ENCODE results near the gene WDFY1.

- TF ChIP-seq CTCF (IDR thresholded peaks at IDR 0.05; ENCODE audit: borderline replicate concordance, extremely low read depth, low read length, poor library complexity, severe bottlenecking) (no peak), EZH2 (IDR thresholded peaks at IDR 0.05; ENCODE audit: borderline replicate concordance, low read depth, low read length, severe bottlenecking) (no peak)
These were observed 26.4 kb downstream of the WDFY1 start for GRCh38 chr2:223918671-223919134.
